ENCODE results near the gene ATP6V0E2. TPM values are rescaled to one million over a fixed set of nuclear protein-coding genes. Genes with fewer than 3 reads are reported as not detected.
"Not testable (repeated sequence)": the region's sequence is repeated elsewhere in the genome, so short reads cannot be mapped to it uniquely, and the experiment has no call there.

The ATP6V0E2 gene
- total RNA-seq, 1 donor from 2014 or later: 121 TPM

- intact Hi-C loops (cut with DNase I): no loop called here
- no peak for DNase-seq
- no peak for ATAC-seq (ENCODE audit: poor library complexity)
Observed at GRCh38 chr7:149885191-149886017, 11.6 kb downstream of the ATP6V0E2 start.

GRCh38 chr7:149886018-149886415, 12.2 kb downstream of the ATP6V0E2 start:
- DNase-seq (no peak), ATAC-seq (ENCODE audit: poor library complexity) (no peak)
- intact Hi-C loops (cut with DNase I): no loop called here

- intact Hi-C loops (cut with DNase I): no loop called here
- ATAC-seq (ENCODE audit: poor library complexity): no peak
- DNase-seq: no peak
Observed at GRCh38 chr7:149887311-149887710, 13.5 kb downstream of the ATP6V0E2 start.

- DNase-seq; ATAC-seq (ENCODE audit: poor library complexity); intact Hi-C loops (cut with DNase I): not testable (repeated sequence)
Observed at GRCh38 chr7:149890715-149891114, 16.9 kb downstream of the ATP6V0E2 start.

GRCh38 chr7:149894957-149895356, 21.2 kb downstream of the ATP6V0E2 start:
- intact Hi-C loops (cut with DNase I); ATAC-seq (ENCODE audit: poor library complexity): not testable (repeated sequence)

GRCh38 chr7:149907776-149908376, 34.1 kb downstream of the ATP6V0E2 start:
- ATAC-seq (ENCODE audit: poor library complexity); DNase-seq; intact Hi-C loops (cut with DNase I): not testable (repeated sequence)

More at GRCh38 chr7:149894957-149895356, 21.2 kb downstream of the ATP6V0E2 start:
- not testable (repeated sequence) for DNase-seq

- DNase-seq; ATAC-seq (ENCODE audit: poor library complexity); intact Hi-C loops (cut with DNase I): not testable (repeated sequence)
Observed at GRCh38 chr7:149910219-149910618, 36.5 kb downstream of the ATP6V0E2 start.

GRCh38 chr7:149912126-149912525, 38.4 kb downstream of the ATP6V0E2 start:
- ATAC-seq (ENCODE audit: poor library complexity): not testable (repeated sequence)

GRCh38 chr7:149926414-149926813, 52.6 kb downstream of the ATP6V0E2 start:
- intact Hi-C loops (cut with DNase I); ATAC-seq (ENCODE audit: poor library complexity); DNase-seq: not testable (repeated sequence)

More at GRCh38 chr7:149912126-149912525, 38.4 kb downstream of the ATP6V0E2 start:
- DNase-seq; intact Hi-C loops (cut with DNase I): not testable (repeated sequence)

Other genes with a start within 250 kb of the ATP6V0E2 start
- 5.2 TPM for gene ZNF467, start 100.4 kb upstream of the ATP6V0E2 start, total RNA-seq
- gene ZNF862, start 35.6 kb upstream of the ATP6V0E2 start, total RNA-seq: 12.2 TPM

Data from Right ventricle myocardium superior (tissue), 1 donor.